Liver (tissue), 9 donors: ENCODE measurements around the gene SHOX. TPM values are rescaled to one million over a fixed set of nuclear protein-coding genes. Genes with fewer than 3 reads are reported as not detected.

Source experiments
- DNase-seq: peaks from one replicate; pipeline ENCODE4 v3.0.0-alpha.2; 2017; ENCODE audit warnings: low spot score
- H3K27ac ChIP-seq, 2 donors: one replicate each; pipeline ENCODE4 v1.7.0; 2013; ENCODE audit warnings: inconsistent platforms in 2 of 2, low read length in 2 of 2, control low read depth in 1 of 2, low read depth in 1 of 2, mild to moderate bottlenecking in 1 of 2
- H3K27me3 ChIP-seq, 4 donors: one replicate each; pipeline versions ENCODE4 v1.6.1 to v1.7.0; 2013; ENCODE audit warnings: low read length in 3 of 4, inconsistent platforms in 1 of 4, mild to moderate bottlenecking in 1 of 4, moderate library complexity in 1 of 4; ENCODE audit not compliant: control insufficient read depth in 4 of 4, insufficient read depth in 4 of 4
- H3K36me3 ChIP-seq, 4 donors: one replicate each; pipeline versions ENCODE4 v1.6.1 to v1.7.0; 2013; ENCODE audit warnings: low read length in 3 of 4, mild to moderate bottlenecking in 3 of 4, low read depth in 1 of 4, moderate library complexity in 1 of 4; ENCODE audit not compliant: control insufficient read depth in 4 of 4, insufficient read depth in 3 of 4
- H3K4me1 ChIP-seq, 4 donors: one replicate each; pipeline versions ENCODE4 v1.6.1 to v1.7.0; 2013; ENCODE audit warnings: low read length in 3 of 4, mild to moderate bottlenecking in 3 of 4, moderate library complexity in 1 of 4; ENCODE audit not compliant: control insufficient read depth in 4 of 4, insufficient read depth in 4 of 4
- H3K4me3 ChIP-seq, 3 donors: one replicate each; pipeline versions ENCODE4 v1.6.1 to v1.7.0; 2013; ENCODE audit warnings: low read length in 3 of 3, control low read depth in 1 of 3, low read depth in 1 of 3, mild to moderate bottlenecking in 1 of 3
- H3K9ac ChIP-seq, 2 donors: one replicate each; pipeline ENCODE4 v1.7.0; 2013; ENCODE audit warnings: low read length in 2 of 2, mild to moderate bottlenecking in 2 of 2, moderate library complexity in 2 of 2, control low read depth in 1 of 2, low read depth in 1 of 2
- H3K9me3 ChIP-seq, 4 donors: one replicate each; pipeline versions ENCODE4 v1.6.1 to v1.7.0; 2013; ENCODE audit warnings: low read length in 3 of 4; ENCODE audit not compliant: control insufficient read depth in 4 of 4
- EGR1 ChIP-seq, 2 donors: IDR thresholded peaks; 2 replicates each; pipeline ENCODE4 v1.6.1; 2016 to 2018; ENCODE audit warnings: antibody characterized with exemption in 2 of 2, low read depth in 2 of 2
- FOXA1 ChIP-seq: IDR thresholded peaks from 2 replicates; pipeline ENCODE4 v1.6.1; 2016; ENCODE audit warnings: antibody characterized with exemption
- FOXA2 ChIP-seq: IDR thresholded peaks from 2 replicates; pipeline ENCODE4 v1.6.1; 2016; ENCODE audit warnings: antibody characterized with exemption
- HNF4A ChIP-seq, 2 donors: conservative IDR thresholded peaks; 2 replicates each; pipeline ENCODE4 v1.6.1; 2016; ENCODE audit warnings: antibody characterized with exemption in 2 of 2, mild to moderate bottlenecking in 2 of 2
- HNF4G ChIP-seq: IDR thresholded peaks from 2 replicates; pipeline ENCODE4 v1.6.1; 2016; ENCODE audit warnings: antibody characterized with exemption
- JUND ChIP-seq, 2 donors: IDR thresholded peaks; 2 replicates each; pipeline ENCODE4 v1.6.1; 2016; ENCODE audit warnings: antibody characterized with exemption in 2 of 2
- NR2F2 ChIP-seq: IDR thresholded peaks from 2 replicates; pipeline ENCODE4 v1.6.1; 2016; ENCODE audit warnings: antibody characterized with exemption
- RAD21 ChIP-seq, 2 donors: IDR thresholded peaks; 2 replicates each; pipeline ENCODE4 v1.6.1; 2016; ENCODE audit warnings: antibody characterized with exemption in 2 of 2, mild to moderate bottlenecking in 2 of 2
- RXRA ChIP-seq, 2 donors: IDR thresholded peaks; 2 replicates each; pipeline ENCODE4 v1.6.1; 2017 to 2018; ENCODE audit warnings: antibody characterized with exemption in 2 of 2, mild to moderate bottlenecking in 1 of 2
- SP1 ChIP-seq: IDR thresholded peaks from 2 replicates; pipeline ENCODE4 v1.6.1; 2018; ENCODE audit warnings: antibody characterized with exemption, mild to moderate bottlenecking
- TAF1 ChIP-seq: conservative IDR thresholded peaks from 2 replicates; pipeline ENCODE4 v1.6.1; 2016; ENCODE audit warnings: antibody characterized with exemption, mild to moderate bottlenecking
- YY1 ChIP-seq: IDR thresholded peaks from 2 replicates; pipeline ENCODE4 v1.6.1; 2016; ENCODE audit warnings: antibody characterized with exemption, mild to moderate bottlenecking
- WGBS: extraction: QIAGEN DNeasy Blood & Tissue Kit; methylation state at CpG from one replicate; pipeline ENCODE4 v1.1.7; 2013; 5-methylcytosine and 5-hydroxymethylcytosine counted together
- polyA plus RNA-seq, 2 donors: library from polyadenylated mRNA; stranded (reverse) in 1 of 2; unstranded in 1 of 2; fragments of 200-250 nt in 1 of 2; fragments of >200 nt in 1 of 2; fragmentation: Nextera tagmentation in 1 of 2; extraction: Ambion mirVana in 1 of 2; gene quantifications; one replicate each; pipeline versions ENCODE4 v1.2.1 to v1.2.3, GENCODE V29; 2013 to 2015
- total RNA-seq, 2 donors: library from RNA; depleted of rRNA; stranded (reverse); fragments of >200 nt; gene quantifications; one replicate each; pipeline ENCODE4 v1.2.3, GENCODE V29; 2014
- TF ChIP-seq, protein P1 (sequence below): IDR thresholded peaks from 2 replicates; pipeline ENCODE4 v1.6.1; 2016; ENCODE audit warnings: antibody characterized with exemption
- TF ChIP-seq, protein P2 (sequence below): IDR thresholded peaks from 2 replicates; pipeline ENCODE4 v1.6.1; 2016; ENCODE audit warnings: antibody characterized with exemption
- TF ChIP-seq, protein P3 (sequence below): IDR thresholded peaks from 2 replicates; pipeline ENCODE4 v1.6.1; 2016; ENCODE audit warnings: antibody characterized with exemption, mild to moderate bottlenecking
- TF ChIP-seq, protein P4 (sequence below): fragments of 150-350 bp; IDR thresholded peaks from 2 replicates; pipeline ENCODE4 v1.5.1; 2017; ENCODE audit warnings: improper control_type of control experiment, low read depth, low read length; ENCODE audit not compliant: missing input control
- TF ChIP-seq, protein P5 (sequence below): IDR thresholded peaks from 2 replicates; pipeline ENCODE4 v1.6.1; 2016; ENCODE audit warnings: antibody characterized with exemption
- donor health status: healthy.
- donor health status: healthy.
- donor health status: healthy.
- donor health status: healthy.
- donor health status: healthy.

SHOX gene
- total and polyA plus RNA-seq, 4 donors = not detected

DNA sequence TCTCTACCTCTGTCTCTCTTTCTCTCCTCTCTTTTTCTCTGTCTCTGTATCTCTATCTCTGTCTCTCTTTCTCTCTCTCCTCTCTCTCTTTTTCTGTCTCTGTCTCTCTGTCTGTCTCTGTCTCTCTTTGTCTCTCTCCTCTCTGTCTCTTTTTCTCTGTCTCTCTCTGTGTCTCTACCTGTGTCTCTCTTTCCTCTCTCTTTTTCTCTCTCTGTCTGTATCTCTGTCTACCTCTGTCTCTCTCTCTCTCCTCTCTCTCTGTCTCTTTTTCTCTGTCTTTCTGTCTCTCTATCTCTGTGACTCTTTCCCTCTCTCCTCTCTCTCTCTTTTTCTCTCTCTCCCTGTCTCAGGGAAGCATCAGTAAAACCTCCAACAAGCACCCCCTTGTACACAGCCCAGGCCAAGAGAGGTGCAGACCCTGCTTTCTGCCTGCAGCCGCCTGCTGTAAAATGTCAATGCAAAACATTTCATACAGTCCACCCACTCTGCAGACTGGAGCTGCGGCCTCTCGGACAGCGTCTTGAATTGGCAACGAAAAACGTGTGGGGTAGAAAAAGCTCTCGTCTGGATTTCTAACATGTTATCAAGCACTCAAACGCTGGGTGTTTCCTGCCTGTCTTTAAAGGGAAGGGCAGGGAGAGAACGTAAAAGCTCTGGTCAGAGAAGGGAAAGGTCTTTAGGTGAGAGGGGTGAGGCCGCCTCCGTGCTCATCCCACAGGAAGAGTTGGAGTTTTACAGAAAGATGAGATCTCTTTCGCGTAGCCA, 3.7 kb upstream of the SHOX start:
- H3K36me3 ChIP-seq = no peaks in the 10 kb centered on the region
- TF ChIP-seq, protein P1, sequence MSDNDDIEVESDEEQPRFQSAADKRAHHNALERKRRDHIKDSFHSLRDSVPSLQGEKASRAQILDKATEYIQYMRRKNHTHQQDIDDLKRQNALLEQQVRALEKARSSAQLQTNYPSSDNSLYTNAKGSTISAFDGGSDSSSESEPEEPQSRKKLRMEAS = no peak
- no peak for TF ChIP-seq NR2F2
- TF ChIP-seq, protein P2, sequence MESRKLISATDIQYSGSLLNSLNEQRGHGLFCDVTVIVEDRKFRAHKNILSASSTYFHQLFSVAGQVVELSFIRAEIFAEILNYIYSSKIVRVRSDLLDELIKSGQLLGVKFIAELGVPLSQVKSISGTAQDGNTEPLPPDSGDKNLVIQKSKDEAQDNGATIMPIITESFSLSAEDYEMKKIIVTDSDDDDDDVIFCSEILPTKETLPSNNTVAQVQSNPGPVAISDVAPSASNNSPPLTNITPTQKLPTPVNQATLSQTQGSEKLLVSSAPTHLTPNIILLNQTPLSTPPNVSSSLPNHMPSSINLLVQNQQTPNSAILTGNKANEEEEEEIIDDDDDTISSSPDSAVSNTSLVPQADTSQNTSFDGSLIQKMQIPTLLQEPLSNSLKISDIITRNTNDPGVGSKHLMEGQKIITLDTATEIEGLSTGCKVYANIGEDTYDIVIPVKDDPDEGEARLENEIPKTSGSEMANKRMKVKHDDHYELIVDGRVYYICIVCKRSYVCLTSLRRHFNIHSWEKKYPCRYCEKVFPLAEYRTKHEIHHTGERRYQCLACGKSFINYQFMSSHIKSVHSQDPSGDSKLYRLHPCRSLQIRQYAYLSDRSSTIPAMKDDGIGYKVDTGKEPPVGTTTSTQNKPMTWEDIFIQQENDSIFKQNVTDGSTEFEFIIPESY = no peak
- TF ChIP-seq FOXA1 = no peak
- H3K4me3 ChIP-seq = no peak overlapping the region
- peaks cover 0 to 9% (median 0%) of the 10 kb centered on the region in 4 donors for H3K4me1 ChIP-seq
- no peaks in the 10 kb centered on the region for H3K9me3 ChIP-seq
- WGBS = 6% methylated on average over 13 of the region's 13 CpGs
- H3K27ac ChIP-seq = no peak overlapping the region
- no peak for DNase-seq
- peaks cover 0 to 15% (median 9%) of the 10 kb centered on the region in 4 donors for H3K27me3 ChIP-seq
- no peak overlapping the region for H3K9ac ChIP-seq

DNA sequence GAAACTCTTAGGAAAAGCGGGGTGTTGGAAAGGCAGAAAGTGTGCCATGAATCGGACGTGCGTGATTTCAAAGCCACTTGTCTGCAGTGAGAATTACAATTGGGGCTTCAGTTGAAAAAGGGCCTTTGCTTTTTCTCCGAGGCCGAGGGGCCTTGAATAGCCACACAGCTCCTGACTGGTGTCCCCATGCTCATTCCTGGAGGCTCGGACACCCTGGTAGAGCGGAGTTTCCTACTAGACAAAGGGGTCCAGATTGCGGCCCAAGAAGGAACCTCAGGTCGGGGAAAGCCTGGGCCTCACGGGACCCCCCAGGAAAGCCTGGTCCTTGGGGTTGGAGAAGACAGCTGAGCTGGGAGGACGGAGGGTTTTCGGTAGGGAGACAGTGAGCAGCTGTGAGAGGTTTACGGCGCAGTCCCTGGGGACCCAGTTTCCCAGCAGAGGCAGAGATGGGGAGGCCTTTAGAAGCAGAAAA, 3.0 kb upstream of the SHOX start:
- TF ChIP-seq RAD21 (IDR thresholded peaks at IDR 0.05) = no peak
- Histone ChIP-seq H3K9me3 (no peaks in the 10 kb centered on the region), H3K36me3 (no peaks in the 10 kb centered on the region), H3K4me3 (no peak overlapping the region), H3K4me1 (peaks cover 0 to 9% (median 0%) of the 10 kb centered on the region in 4 donors), H3K9ac (no peak overlapping the region), H3K27ac (no peak overlapping the region), H3K27me3 (peaks cover 0 to 15% (median 12%) of the 10 kb centered on the region in 4 donors)
- 9% methylated on average over 15 of the region's 15 CpGs for WGBS
- DNase-seq = no peak

DNA sequence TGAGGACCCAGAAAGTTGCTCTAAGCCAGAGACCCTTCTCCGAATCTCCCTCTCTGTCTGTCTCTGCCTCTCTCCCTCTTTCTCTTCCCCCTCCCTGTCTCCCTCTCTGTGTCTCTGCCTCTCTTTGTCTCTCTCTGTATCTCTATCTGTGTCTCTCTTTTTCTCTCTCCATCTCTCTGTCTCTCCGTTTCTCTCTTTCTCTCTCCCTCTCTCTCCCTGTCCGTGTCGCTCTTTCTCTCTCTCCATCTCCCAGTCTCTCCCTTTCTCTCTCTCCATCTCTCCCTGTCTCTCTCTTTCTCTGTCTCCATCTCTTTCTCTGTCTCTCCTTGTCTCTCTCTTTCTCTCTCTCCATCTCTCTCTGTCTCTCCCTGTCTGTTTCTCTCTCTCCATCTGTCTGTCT, 2.6 kb upstream of the SHOX start:
- Histone ChIP-seq H3K4me3 (no peak overlapping the region), H3K9ac (no peak overlapping the region), H3K27ac (no peak overlapping the region), H3K36me3 (no peaks in the 10 kb centered on the region), H3K9me3 (no peaks in the 10 kb centered on the region), H3K27me3 (peaks cover 0 to 15% (median 13%) of the 10 kb centered on the region in 4 donors), H3K4me1 (peaks cover 0 to 9% (median 0%) of the 10 kb centered on the region in 4 donors)
- no peak for DNase-seq
- WGBS = 7% methylated on average over 4 of the region's 4 CpGs
- no peak for TF ChIP-seq SP1
- TF ChIP-seq FOXA1 = no peak
- TF ChIP-seq HNF4G = no peak
- TF ChIP-seq, protein P3, sequence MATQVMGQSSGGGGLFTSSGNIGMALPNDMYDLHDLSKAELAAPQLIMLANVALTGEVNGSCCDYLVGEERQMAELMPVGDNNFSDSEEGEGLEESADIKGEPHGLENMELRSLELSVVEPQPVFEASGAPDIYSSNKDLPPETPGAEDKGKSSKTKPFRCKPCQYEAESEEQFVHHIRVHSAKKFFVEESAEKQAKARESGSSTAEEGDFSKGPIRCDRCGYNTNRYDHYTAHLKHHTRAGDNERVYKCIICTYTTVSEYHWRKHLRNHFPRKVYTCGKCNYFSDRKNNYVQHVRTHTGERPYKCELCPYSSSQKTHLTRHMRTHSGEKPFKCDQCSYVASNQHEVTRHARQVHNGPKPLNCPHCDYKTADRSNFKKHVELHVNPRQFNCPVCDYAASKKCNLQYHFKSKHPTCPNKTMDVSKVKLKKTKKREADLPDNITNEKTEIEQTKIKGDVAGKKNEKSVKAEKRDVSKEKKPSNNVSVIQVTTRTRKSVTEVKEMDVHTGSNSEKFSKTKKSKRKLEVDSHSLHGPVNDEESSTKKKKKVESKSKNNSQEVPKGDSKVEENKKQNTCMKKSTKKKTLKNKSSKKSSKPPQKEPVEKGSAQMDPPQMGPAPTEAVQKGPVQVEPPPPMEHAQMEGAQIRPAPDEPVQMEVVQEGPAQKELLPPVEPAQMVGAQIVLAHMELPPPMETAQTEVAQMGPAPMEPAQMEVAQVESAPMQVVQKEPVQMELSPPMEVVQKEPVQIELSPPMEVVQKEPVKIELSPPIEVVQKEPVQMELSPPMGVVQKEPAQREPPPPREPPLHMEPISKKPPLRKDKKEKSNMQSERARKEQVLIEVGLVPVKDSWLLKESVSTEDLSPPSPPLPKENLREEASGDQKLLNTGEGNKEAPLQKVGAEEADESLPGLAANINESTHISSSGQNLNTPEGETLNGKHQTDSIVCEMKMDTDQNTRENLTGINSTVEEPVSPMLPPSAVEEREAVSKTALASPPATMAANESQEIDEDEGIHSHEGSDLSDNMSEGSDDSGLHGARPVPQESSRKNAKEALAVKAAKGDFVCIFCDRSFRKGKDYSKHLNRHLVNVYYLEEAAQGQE = no peak
- TF ChIP-seq JUND (IDR thresholded peaks at IDR 0.05) = no peak
- no peak for TF ChIP-seq HNF4A (conservative IDR thresholded peaks at IDR 0.05)
- TF ChIP-seq RAD21 (IDR thresholded peaks at IDR 0.05) = no peak
- no peak for TF ChIP-seq TAF1
- TF ChIP-seq, protein P2 = no peak
- no peak for TF ChIP-seq YY1
- no peak for TF ChIP-seq EGR1 (IDR thresholded peaks at IDR 0.05; ENCODE audit: low read depth in 2 of 2)
- TF ChIP-seq RXRA (IDR thresholded peaks at IDR 0.05) = no peak
- TF ChIP-seq, protein P4, sequence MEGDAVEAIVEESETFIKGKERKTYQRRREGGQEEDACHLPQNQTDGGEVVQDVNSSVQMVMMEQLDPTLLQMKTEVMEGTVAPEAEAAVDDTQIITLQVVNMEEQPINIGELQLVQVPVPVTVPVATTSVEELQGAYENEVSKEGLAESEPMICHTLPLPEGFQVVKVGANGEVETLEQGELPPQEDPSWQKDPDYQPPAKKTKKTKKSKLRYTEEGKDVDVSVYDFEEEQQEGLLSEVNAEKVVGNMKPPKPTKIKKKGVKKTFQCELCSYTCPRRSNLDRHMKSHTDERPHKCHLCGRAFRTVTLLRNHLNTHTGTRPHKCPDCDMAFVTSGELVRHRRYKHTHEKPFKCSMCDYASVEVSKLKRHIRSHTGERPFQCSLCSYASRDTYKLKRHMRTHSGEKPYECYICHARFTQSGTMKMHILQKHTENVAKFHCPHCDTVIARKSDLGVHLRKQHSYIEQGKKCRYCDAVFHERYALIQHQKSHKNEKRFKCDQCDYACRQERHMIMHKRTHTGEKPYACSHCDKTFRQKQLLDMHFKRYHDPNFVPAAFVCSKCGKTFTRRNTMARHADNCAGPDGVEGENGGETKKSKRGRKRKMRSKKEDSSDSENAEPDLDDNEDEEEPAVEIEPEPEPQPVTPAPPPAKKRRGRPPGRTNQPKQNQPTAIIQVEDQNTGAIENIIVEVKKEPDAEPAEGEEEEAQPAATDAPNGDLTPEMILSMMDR = no peak
- TF ChIP-seq FOXA2 = no peak
- TF ChIP-seq, protein P5, sequence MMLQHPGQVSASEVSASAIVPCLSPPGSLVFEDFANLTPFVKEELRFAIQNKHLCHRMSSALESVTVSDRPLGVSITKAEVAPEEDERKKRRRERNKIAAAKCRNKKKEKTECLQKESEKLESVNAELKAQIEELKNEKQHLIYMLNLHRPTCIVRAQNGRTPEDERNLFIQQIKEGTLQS = no peak
- TF ChIP-seq NR2F2 = no peak
- TF ChIP-seq, protein P1 = no peak
